Central memory CD4-positive, alpha-beta T cell (primary cell): ENCODE data around the gene RAB18.
"Not testable (repeated sequence)": the region's sequence is repeated elsewhere in the genome, so short reads cannot be mapped to it uniquely, and the experiment has no call there.

ENCODE experiments used
- DNase-seq: peaks from one replicate; pipeline ENCODE4 v3.0.0; 2022

The RAB18 gene

DNA sequence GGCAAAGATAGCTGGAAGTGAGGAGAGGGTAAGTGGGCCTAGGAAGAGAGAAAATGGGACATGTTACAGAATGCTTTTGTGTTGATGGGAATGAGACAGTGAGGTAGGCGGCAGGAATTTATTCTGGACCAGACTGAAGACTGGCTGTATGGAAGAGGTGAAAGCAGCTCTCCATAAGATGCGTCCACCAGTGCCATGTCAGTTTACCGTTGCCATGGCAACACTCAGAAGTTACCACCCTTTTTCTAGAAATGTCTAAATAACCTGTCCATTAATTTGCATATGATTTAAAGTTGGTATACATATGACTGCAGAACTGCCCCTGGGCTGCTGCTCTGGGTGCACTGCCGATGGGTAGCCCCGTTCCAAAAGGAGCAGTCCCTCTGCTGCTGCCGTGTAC, 46.7 kb downstream of the RAB18 start:
- DNase-seq = no peak

DNA sequence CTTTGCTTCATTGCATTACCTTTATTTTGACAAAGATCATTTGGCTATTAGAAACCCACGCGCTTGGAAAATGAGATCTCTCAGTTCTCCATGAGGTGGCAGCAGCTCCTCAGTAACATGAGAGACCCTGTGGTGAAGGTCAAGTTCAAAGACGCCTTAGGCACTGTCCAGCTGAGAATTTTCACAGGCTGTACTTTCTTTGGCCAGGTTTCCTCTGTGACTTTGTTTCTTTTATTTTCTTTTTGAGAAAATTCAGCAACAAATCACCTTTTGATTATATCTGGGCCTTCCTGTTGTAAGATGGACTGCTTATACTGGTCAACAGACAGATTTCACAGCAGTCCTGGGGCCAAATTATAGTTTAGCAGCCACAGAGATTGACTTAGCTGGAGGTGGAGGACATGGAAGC, 54.5 kb downstream of the RAB18 start:
- peak; percentile 14 for DNase-seq

DNA sequence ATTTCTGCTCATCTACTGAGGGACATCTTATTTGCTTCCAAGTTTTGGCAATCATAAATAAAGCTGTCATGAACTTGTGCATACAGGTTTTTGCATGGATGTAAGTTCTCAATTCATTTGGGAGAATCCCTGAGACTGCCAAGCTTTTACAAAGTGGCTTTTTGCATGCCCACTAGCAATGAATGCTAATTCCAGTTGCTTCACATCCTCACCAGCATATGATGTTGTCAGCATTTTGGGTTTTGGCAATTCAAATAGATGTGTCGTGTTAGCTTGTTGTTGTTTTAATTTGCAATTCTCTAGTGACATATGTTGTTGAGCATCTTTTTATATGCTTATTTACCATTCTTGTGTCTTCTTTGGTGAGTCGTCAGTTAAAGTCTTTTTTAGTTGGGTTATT, 57.2 kb downstream of the RAB18 start:
- no peak for DNase-seq

DNA sequence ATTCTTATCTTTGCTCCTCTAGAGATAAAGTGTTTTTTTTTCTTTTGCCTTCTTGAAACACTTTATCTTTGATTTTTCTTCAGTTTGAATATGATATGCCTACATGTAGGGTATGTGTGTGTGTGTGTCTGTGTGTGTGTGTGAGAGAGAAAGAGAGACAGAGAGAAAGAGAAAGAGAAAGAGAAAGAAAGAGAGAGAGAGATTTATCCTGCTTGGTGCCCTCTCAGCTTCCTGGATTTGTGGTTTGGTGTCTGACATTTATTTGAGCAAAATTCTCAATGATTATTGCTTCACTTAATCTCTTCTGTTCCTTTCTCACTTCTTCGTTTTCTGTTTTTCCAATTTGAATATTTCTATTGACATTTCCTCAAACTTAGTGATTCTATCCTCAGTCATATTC, 60.3 kb downstream of the RAB18 start:
- peak; percentile 11 for DNase-seq

- no peak for DNase-seq
Measured at GRCh38 chr10:27564880-27565279, 60.8 kb downstream of the RAB18 start.

DNA sequence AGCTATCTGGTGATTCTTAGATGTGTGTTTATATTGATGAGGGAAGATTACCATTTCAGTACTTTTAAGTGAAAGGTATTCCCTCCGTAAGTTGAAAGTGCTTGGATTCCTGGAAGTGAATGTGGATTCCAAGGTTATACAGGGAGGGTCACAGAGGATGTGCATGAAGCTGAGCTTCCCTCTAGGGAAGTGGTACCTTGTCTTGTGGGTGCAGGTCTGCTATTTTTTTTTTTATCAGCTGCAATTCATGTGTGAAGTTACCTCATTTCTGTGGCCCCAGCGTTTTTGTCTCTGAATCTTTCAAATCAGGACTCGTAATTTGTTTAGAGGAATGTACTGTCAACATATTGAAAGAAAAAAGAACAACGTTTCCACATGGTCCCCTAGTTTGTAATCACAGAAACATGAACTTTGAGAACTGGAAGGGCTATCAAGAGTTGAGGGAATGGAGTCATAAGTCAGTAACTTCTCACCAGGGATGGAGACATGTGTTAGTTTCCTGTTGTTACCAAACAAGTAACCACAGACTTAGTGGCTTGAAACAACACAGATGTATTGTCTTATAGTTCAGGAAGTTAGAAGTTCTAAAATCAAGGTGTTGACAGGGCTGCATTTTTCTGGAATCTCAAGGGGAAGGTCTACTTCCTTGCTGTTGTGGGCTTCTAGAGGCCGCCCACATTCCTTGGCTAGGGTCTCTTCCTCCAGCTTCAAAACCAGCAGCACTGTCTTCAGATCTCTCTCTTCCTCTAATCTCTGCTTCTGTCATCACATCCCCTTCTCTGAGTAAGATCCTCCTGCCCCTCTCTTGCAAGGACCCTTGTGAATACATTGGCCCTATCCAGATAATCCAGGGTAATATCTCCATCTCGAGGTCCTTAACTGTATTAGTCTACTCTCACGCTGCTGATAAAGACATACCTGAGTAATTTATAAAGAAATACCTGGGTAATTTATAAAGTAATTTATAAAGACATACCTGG, 64.4 kb downstream of the RAB18 start:
- peak; percentile 16 for DNase-seq

DNA sequence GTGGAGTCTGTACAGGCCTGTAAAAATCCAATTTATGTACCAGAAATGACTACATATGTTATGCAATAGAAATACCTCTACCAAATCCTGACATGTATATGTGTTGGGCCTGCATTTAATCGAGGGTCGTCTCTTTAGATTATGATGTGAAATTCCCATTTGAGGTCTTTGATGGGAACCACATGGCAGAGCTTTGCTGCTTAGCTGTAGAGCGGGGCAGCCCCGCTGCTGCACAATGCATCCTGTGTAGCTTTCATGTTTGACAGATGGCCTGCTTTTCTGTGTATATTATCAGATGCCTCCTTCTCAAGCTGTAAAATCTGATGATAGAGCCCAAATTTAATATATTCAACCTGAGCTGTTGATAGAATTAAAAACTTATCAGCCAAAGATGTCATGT, 65.8 kb downstream of the RAB18 start:
- no peak for DNase-seq

DNA sequence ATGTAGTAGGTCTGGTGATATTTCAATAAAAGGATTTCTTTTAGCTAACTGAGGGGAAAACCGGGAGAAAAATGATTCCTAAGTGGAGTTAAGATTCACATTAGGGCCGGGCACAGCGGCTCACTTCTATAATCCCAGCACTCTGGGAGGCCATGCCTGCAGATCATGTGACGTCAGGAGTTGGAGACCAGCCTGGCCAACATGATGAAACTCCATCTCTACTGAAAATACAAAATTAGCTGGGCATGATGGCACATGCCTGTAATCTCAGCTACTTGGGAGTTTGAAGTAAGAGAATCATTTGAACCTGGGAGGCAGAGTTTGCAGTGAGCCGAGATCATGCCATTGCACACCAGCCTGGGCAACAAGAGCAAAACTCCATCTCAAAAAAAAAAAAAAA, 72.9 kb downstream of the RAB18 start:
- DNase-seq = not testable (repeated sequence)

GRCh38 chr10:27578316-27578715, 74.2 kb downstream of the RAB18 start:
- no peak for DNase-seq

- no peak for DNase-seq
Measured at GRCh38 chr10:27581225-27581624, 77.1 kb downstream of the RAB18 start.

- no peak for DNase-seq
Measured at GRCh38 chr10:27584302-27584701, 80.2 kb downstream of the RAB18 start.
